Trophoblast cell (in vitro differentiated cells and primary cell): ENCODE data around the gene GRIK4.

Source experiments
- DNase-seq, 2 donors: peaks; one replicate each; pipeline ENCODE4 v3.0.0-alpha.2; 2016
- H2AFZ ChIP-seq: 2 replicates; pipeline ENCODE4 v1.6.1; 2013; ENCODE audit warnings: low read length, moderate library complexity, mild to moderate bottlenecking; ENCODE audit not compliant: insufficient read depth, poor library complexity
- H2AK5ac ChIP-seq: 2 replicates; pipeline ENCODE4 v1.6.1; 2013; ENCODE audit warnings: mild to moderate bottlenecking, low read length
- H2BK120ac ChIP-seq: 2 replicates; pipeline ENCODE4 v1.6.1; 2013; ENCODE audit warnings: low read length, mild to moderate bottlenecking, moderate library complexity; ENCODE audit not compliant: insufficient read depth, poor library complexity
- H2BK12ac ChIP-seq: 2 replicates; pipeline ENCODE4 v1.6.1; 2013; ENCODE audit warnings: mild to moderate bottlenecking, low read length, moderate library complexity
- H2BK5ac ChIP-seq: 2 replicates; pipeline ENCODE4 v1.6.1; 2013; ENCODE audit warnings: low read length, low read depth, moderate library complexity, mild to moderate bottlenecking; ENCODE audit not compliant: poor library complexity
- H3K14ac ChIP-seq: 2 replicates; pipeline ENCODE4 v1.6.1; 2013; ENCODE audit warnings: mild to moderate bottlenecking, low read length
- H3K18ac ChIP-seq: 2 replicates; pipeline ENCODE4 v1.6.1; 2013; ENCODE audit warnings: mild to moderate bottlenecking, low read length
- H3K23ac ChIP-seq: 2 replicates; pipeline ENCODE4 v1.6.1; 2013; ENCODE audit warnings: low read length
- H3K27ac ChIP-seq: 2 replicates; pipeline ENCODE4 v1.5.1; 2013; ENCODE audit warnings: low read depth, mild to moderate bottlenecking, inconsistent platforms, low read length, moderate library complexity
- H3K27me3 ChIP-seq: 2 replicates; pipeline ENCODE4 v1.6.1; 2013; ENCODE audit warnings: inconsistent platforms, mild to moderate bottlenecking, low read length, moderate library complexity; ENCODE audit not compliant: insufficient read depth
- H3K36me3 ChIP-seq, 2 experiments: 1 replicate in 1 of 2; 2 replicates in 1 of 2; pipeline ENCODE4 v1.6.1; 2013; ENCODE audit warnings: low read length in 2 of 2, mild to moderate bottlenecking in 2 of 2, moderate library complexity in 1 of 2; ENCODE audit not compliant: insufficient read depth in 2 of 2, control insufficient read depth in 1 of 2
- H3K4ac ChIP-seq: 2 replicates; pipeline ENCODE4 v1.6.1; 2013; ENCODE audit warnings: low read depth, mild to moderate bottlenecking, low read length, moderate library complexity
- H3K4me1 ChIP-seq, 2 experiments: 1 replicate in 1 of 2; 2 replicates in 1 of 2; pipeline ENCODE4 v1.6.1; 2013; ENCODE audit warnings: low read length in 2 of 2, mild to moderate bottlenecking in 2 of 2, moderate library complexity in 1 of 2; ENCODE audit not compliant: insufficient read depth in 2 of 2, control insufficient read depth in 1 of 2
- H3K4me2 ChIP-seq: 2 replicates; pipeline ENCODE4 v1.6.1; 2013; ENCODE audit warnings: inconsistent platforms, mild to moderate bottlenecking, low read length, moderate library complexity
- H3K4me3 ChIP-seq: 2 replicates; pipeline ENCODE4 v1.5.1; 2013; ENCODE audit warnings: mild to moderate bottlenecking, low read depth, low read length, inconsistent platforms
- H3K79me1 ChIP-seq: one replicate; pipeline ENCODE4 v1.6.1; 2013; ENCODE audit warnings: low read length
- H3K79me2 ChIP-seq: 2 replicates; pipeline ENCODE4 v1.6.1; 2013; ENCODE audit warnings: low read length, mild to moderate bottlenecking; ENCODE audit not compliant: control insufficient read depth, insufficient read depth, poor library complexity
- H3K9ac ChIP-seq: 2 replicates; pipeline ENCODE4 v1.6.1; 2013; ENCODE audit warnings: mild to moderate bottlenecking, low read length
- H3K9me3 ChIP-seq: 2 replicates; pipeline ENCODE4 v1.6.1; 2013; ENCODE audit warnings: low read depth, mild to moderate bottlenecking, control low read depth, inconsistent platforms, low read length; ENCODE audit not compliant: insufficient read depth
- H4K12ac ChIP-seq: 2 replicates; pipeline ENCODE4 v1.6.1; 2013; ENCODE audit warnings: low read depth, mild to moderate bottlenecking, low read length, moderate library complexity
- H4K8ac ChIP-seq: 2 replicates; pipeline ENCODE4 v1.6.1; 2013; ENCODE audit warnings: low read depth, mild to moderate bottlenecking, low read length, moderate library complexity
- H4K91ac ChIP-seq: one replicate; pipeline ENCODE4 v1.6.1; 2013; ENCODE audit warnings: low read depth, mild to moderate bottlenecking, low read length, moderate library complexity
- WGBS: extraction: QIAGEN DNeasy Blood & Tissue Kit; methylation state at CpG from one replicate; pipeline ENCODE4 v1.1.7; 2013; ENCODE audit warnings: missing lambda C conversion rate; ENCODE audit not compliant: insufficient read length, insufficient coverage; ENCODE audit errors: extremely low coverage; 5-methylcytosine and 5-hydroxymethylcytosine counted together

The GRIK4 gene

DNA sequence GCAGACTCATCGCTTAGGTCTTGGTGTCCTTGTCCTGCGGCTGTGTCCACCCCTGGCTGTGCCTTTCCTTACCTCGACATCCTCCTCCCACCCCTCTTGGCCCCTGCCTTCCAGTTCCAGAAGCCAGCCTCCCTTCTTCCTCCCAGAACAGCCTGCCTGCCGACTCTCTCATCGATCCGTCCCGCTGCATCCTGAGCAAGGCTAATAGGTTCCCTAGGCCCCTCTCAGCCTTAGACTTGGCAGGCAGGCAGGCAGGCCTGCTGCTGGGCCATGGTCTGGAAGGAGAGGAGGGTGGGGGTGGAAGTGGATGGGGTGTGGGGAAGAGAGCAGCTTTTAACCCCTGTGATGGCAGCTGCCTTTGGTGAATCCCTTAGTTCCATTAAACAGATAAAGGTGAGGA lies 315.6 kb downstream of the GRIK4 start:
- no peak overlapping the region for H4K12ac ChIP-seq
- H3K18ac ChIP-seq: no peak overlapping the region
- DNase-seq: no peak
- no peak overlapping the region for H2BK120ac ChIP-seq
- H2BK12ac ChIP-seq: no peak overlapping the region
- H3K4me3 ChIP-seq: no peak overlapping the region
- peaks cover 2% of the 10 kb centered on the region for H3K9me3 ChIP-seq
- no peak overlapping the region for H3K14ac ChIP-seq
- H2BK5ac ChIP-seq: no peak overlapping the region
- no CpG with 5 or more reads among the region's 7 CpGs for WGBS
- H2AK5ac ChIP-seq: no peak overlapping the region
- no peak overlapping the region for H4K8ac ChIP-seq
- H3K23ac ChIP-seq: no peak overlapping the region
- H3K36me3 ChIP-seq: no peaks in the 10 kb centered on the region
- no peak overlapping the region for H2AFZ ChIP-seq
- no peaks in the 10 kb centered on the region for H3K4me1 ChIP-seq
- H4K91ac ChIP-seq: no peak overlapping the region
- H3K27me3 ChIP-seq: no peaks in the 10 kb centered on the region
- H3K79me1 ChIP-seq: no peaks in the 10 kb centered on the region
- H3K27ac ChIP-seq: no peak overlapping the region
- H3K4ac ChIP-seq: no peak overlapping the region
- H3K4me2 ChIP-seq: no peak overlapping the region
- H3K9ac ChIP-seq: no peak overlapping the region
- H3K79me2 ChIP-seq: no peaks in the 10 kb centered on the region

DNA sequence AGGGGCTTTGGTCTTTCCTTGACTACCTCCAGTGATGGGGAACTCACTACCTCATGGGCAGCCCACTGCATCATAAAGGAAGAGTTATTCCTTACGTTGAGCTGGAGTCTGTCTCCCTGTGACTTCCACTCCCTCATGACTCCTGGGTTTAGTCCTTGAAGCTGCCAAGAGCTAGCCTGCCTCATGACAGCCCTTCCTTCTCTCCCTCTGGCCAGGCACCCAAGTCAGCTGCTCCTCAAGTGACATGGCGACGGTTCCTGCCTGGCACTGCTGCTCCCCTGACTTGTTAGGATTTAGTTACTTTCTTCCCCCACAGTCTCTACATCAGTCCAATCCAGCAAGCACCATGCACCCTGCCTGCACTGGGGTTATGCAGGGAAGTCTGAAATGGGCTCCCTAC lies 316.3 kb downstream of the GRIK4 start:
- no peak for DNase-seq
- H3K4ac ChIP-seq: no peak overlapping the region
- H3K23ac ChIP-seq: no peak overlapping the region
- H4K8ac ChIP-seq: no peak overlapping the region
- H3K79me2 ChIP-seq: no peaks in the 10 kb centered on the region
- no peak overlapping the region for H3K14ac ChIP-seq
- no peak overlapping the region for H4K12ac ChIP-seq
- H3K4me3 ChIP-seq: no peak overlapping the region
- no peak overlapping the region for H3K18ac ChIP-seq
- H2BK12ac ChIP-seq: no peak overlapping the region
- no peak overlapping the region for H3K27ac ChIP-seq
- no peak overlapping the region for H2BK5ac ChIP-seq
- no peak overlapping the region for H3K9ac ChIP-seq
- H2AFZ ChIP-seq: no peak overlapping the region
- H3K36me3 ChIP-seq: no peaks in the 10 kb centered on the region
- no peak overlapping the region for H3K4me2 ChIP-seq
- H2BK120ac ChIP-seq: no peak overlapping the region
- no CpG with 5 or more reads among the region's 3 CpGs for WGBS
- no peak overlapping the region for H4K91ac ChIP-seq
- H3K4me1 ChIP-seq: no peaks in the 10 kb centered on the region
- H2AK5ac ChIP-seq: no peak overlapping the region
- peaks cover 2% of the 10 kb centered on the region for H3K9me3 ChIP-seq
- no peaks in the 10 kb centered on the region for H3K79me1 ChIP-seq
- H3K27me3 ChIP-seq: no peaks in the 10 kb centered on the region

DNA sequence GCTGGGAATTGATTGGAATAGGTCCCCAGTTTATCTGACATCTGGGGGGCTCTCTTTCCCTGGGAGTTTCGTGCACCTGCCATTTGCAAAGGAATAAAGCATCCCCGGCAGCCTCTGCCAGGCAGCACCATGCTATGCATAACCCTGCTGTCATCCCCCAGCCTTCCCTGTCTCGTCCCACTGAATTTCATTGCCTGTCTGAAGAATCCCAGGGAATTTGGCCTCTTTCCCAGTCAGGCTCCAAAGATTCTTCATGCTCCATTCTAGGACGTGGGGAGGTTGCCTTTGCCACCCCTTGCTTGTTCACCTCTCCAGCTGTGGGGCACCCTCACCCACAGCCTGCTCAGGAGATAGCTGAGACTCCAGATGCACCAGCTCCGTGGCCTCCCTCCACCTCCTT lies 317.3 kb downstream of the GRIK4 start:
- Histone ChIP-seq H3K27me3 (no peaks in the 10 kb centered on the region), H3K79me2 (no peaks in the 10 kb centered on the region), H2BK120ac (no peak overlapping the region), H2BK12ac (no peak overlapping the region), H3K9ac (no peak overlapping the region), H3K27ac (no peak overlapping the region), H3K9me3 (peaks cover 2% of the 10 kb centered on the region), H3K4me3 (no peak overlapping the region), H3K4me2 (no peak overlapping the region), H3K36me3 (no peaks in the 10 kb centered on the region), H3K23ac (no peak overlapping the region), H2AFZ (no peak overlapping the region), H3K18ac (no peak overlapping the region), H4K8ac (no peak overlapping the region), H4K91ac (no peak overlapping the region), H2AK5ac (no peak overlapping the region), H4K12ac (no peak overlapping the region), H2BK5ac (no peak overlapping the region), H3K4ac (no peak overlapping the region), H3K4me1 (no peaks in the 10 kb centered on the region), H3K14ac (no peak overlapping the region), H3K79me1 (no peaks in the 10 kb centered on the region)
- no CpG with 5 or more reads among the region's 5 CpGs for WGBS
- no peak for DNase-seq

- Histone ChIP-seq H3K79me1 (no peaks in the 10 kb centered on the region), H3K27ac (no peak overlapping the region), H3K27me3 (no peaks in the 10 kb centered on the region), H3K36me3 (no peaks in the 10 kb centered on the region), H4K8ac (no peak overlapping the region), H2AFZ (no peak overlapping the region), H2BK5ac (no peak overlapping the region), H3K4me1 (no peaks in the 10 kb centered on the region), H3K9ac (no peak overlapping the region), H4K91ac (no peak overlapping the region), H2AK5ac (no peak overlapping the region), H3K18ac (no peak overlapping the region), H3K9me3 (peaks cover 2% of the 10 kb centered on the region), H3K4me2 (no peak overlapping the region), H3K79me2 (no peaks in the 10 kb centered on the region), H3K4me3 (no peak overlapping the region), H2BK12ac (no peak overlapping the region), H2BK120ac (no peak overlapping the region), H3K14ac (no peak overlapping the region), H3K23ac (no peak overlapping the region), H4K12ac (no peak overlapping the region), H3K4ac (no peak overlapping the region)
- WGBS: no CpG with 5 or more reads among the region's 9 CpGs
- DNase-seq: no peak
Observed at GRCh38 chr11:120830085-120830620, 318.6 kb downstream of the GRIK4 start.
